Raji (cell line): ENCODE measurements around the gene SEZ6.

Experiments used
- POLR2A ChIP-seq: IDR thresholded peaks from 2 replicates; pipeline ENCODE4 v1.6.1; 2011; ENCODE audit warnings: low read depth, low read length, control low read depth; ENCODE audit not compliant: insufficient read depth

The SEZ6 gene

GRCh38 chr17:29041571-29041970, 35.7 kb upstream of the SEZ6 start:
- no peak for TF ChIP-seq POLR2A

- no peak for TF ChIP-seq POLR2A
These were observed 35.3 kb upstream of the SEZ6 start for GRCh38 chr17:29041091-29041490.

- TF ChIP-seq POLR2A, result no peak
These were observed 34.1 kb upstream of the SEZ6 start for GRCh38 chr17:29039764-29040598.

GRCh38 chr17:29038085-29038795, 32.4 kb upstream of the SEZ6 start:
- TF ChIP-seq POLR2A, result no peak

GRCh38 chr17:29037739-29038084, 31.9 kb upstream of the SEZ6 start:
- TF ChIP-seq POLR2A, result no peak

- no peak for TF ChIP-seq POLR2A
These were observed 30.8 kb upstream of the SEZ6 start for GRCh38 chr17:29036584-29036983.

- TF ChIP-seq POLR2A, result no peak
These were observed 28.7 kb upstream of the SEZ6 start for GRCh38 chr17:29034510-29034909.

- no peak for TF ChIP-seq POLR2A
These were observed 27.0 kb upstream of the SEZ6 start for GRCh38 chr17:29032857-29033197.

- no peak for TF ChIP-seq POLR2A
These were observed 26.4 kb upstream of the SEZ6 start for GRCh38 chr17:29032013-29032856.

- no peak for TF ChIP-seq POLR2A
These were observed 25.7 kb upstream of the SEZ6 start for GRCh38 chr17:29031488-29031887.

GRCh38 chr17:29024316-29024952, 18.6 kb upstream of the SEZ6 start:
- no peak for TF ChIP-seq POLR2A

- TF ChIP-seq POLR2A, result no peak
These were observed 16.2 kb upstream of the SEZ6 start for GRCh38 chr17:29022074-29022473.

- no peak for TF ChIP-seq POLR2A
These were observed 15.4 kb upstream of the SEZ6 start for GRCh38 chr17:29021226-29021625.

- TF ChIP-seq POLR2A, result no peak
These were observed 14.7 kb upstream of the SEZ6 start for GRCh38 chr17:29020576-29020975.

- no peak for TF ChIP-seq POLR2A
These were observed 13.8 kb upstream of the SEZ6 start for GRCh38 chr17:29019475-29020181.
